Hypothalamus (tissue), 51 donors: ENCODE measurements around the gene MAD1L1.
"Not testable (repeated sequence)": the region's sequence is repeated elsewhere in the genome, so short reads cannot be mapped to it uniquely, and the experiment has no call there.

Experiments
- DNase-seq, 51 donors: peaks; one replicate each; lab custom pipeline; 2025; lab: John Stamatoyannopoulos, UW

Gene MAD1L1

DNA sequence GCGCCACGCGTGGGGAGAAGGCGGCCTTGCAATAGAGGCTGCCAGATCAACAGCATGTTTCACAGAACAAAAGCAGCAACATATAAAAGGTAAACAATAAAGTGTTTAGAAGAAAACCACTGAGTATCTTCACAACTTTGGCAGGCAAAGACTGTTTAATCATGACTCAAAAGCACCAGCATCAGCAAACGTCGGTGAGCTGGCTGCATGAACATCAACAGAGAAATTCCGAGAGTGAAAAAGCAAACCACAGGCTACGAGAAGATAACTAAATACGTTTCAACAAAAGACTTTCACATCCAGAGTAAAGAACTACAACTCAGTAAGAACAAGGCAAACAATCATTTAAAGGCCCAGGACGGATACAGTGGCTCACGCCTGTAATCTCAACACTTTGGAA lies 172.0 kb downstream of the MAD1L1 start:
- DNase-seq: no peak

- DNase-seq: no peak
Observed at GRCh38 chr7:2059964-2060700, 172.6 kb downstream of the MAD1L1 start.

- DNase-seq: not testable (repeated sequence)
Observed at GRCh38 chr7:2058246-2058645, 174.5 kb downstream of the MAD1L1 start.

DNA sequence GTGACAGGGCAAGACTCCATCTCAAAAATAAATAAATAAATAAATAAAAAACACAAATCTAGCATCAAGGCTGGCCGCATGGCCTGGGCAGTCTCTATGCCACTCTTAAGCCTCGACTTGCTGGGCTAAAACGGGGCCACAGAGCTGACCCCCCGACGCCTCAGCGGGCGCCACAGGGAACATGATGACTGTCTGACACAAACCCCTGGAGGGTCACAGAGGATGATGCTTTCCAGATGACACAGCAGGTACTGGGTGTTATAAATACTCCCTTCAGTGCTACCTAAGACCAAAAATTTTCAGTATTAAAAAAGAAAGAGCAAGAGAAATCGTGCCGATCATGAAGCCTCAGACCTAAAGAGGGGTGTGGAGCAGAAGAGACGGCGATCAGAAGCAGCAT lies 176.8 kb downstream of the MAD1L1 start:
- DNase-seq: no peak

- no peak for DNase-seq
Observed at GRCh38 chr7:2054927-2055326, 177.8 kb downstream of the MAD1L1 start.

- no peak for DNase-seq
Observed at GRCh38 chr7:2053395-2053794, 179.3 kb downstream of the MAD1L1 start.

GRCh38 chr7:2052657-2053048 lies 180.1 kb downstream of the MAD1L1 start:
- no peak for DNase-seq

- no peak for DNase-seq
Observed at GRCh38 chr7:2051707-2052656, 180.8 kb downstream of the MAD1L1 start.

DNA sequence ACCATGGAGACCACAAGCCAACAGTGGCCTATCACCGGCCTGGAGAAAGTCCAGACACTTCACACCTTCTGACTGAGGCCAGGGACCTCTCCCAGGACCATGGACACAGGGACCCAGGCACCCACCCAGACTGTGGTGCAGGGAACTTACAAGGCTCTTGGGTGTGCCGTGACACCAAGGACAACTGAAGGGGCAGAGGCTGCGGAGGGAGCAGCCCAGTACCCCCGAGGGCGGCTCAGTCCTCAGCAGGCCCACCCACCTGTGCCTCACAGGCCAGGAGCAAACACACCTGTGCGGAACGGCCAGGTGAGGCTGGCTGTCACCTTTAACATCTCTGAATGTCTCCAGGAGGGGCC lies 182.3 kb downstream of the MAD1L1 start:
- DNase-seq: no peak

GRCh38 chr7:2049782-2050510 lies 182.8 kb downstream of the MAD1L1 start:
- no peak for DNase-seq

GRCh38 chr7:2049111-2049781 lies 183.5 kb downstream of the MAD1L1 start:
- DNase-seq: no peak

GRCh38 chr7:2048531-2048930 lies 184.2 kb downstream of the MAD1L1 start:
- no peak for DNase-seq

GRCh38 chr7:2048006-2048405 lies 184.7 kb downstream of the MAD1L1 start:
- DNase-seq: no peak

DNA sequence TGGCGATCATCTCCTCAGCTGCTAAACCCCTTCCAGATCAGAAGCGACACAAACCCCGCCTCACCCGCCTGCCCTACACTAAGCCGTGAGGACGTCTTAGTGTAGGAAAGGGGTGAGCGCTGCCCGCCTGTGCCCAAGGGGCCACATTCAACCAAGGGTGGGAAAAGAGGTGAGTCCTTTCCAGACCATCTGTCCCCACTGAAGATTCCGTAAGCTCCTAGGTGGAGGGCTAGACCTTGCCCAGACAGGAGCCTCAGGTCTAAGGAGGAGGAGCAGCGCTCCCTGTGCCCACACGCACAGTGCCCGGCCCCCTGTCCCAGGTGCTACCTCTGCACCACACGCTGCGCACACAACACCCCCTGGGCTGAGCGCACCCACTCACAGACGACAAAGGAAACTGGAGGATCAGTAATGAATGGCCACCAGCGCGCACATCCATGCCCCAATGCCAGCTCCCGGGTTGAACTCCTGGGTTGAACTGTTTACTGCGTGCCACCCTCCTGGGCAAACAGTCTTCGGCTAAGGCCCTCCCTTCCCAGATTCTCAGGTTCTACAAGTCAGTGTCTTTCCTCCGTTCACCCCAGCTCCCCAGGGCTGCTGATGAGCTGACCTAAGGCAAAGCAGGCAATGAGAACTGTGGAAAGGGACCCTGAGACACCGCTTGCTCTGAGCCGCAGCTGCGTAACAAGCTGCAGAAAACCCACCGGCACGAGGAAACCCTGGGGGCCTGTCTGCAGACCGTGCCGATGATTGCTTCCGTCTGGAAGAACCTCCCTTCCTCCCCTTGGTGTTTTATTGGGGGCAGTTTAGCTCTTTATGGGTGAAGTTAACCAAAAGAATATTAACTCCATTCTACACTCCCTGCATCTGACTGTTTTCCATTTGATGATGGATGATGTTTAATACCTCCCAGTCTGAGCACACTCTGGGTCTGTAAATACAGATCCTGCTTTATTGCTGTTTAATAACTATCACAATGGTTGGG lies 185.9 kb downstream of the MAD1L1 start:
- no peak for DNase-seq

DNA sequence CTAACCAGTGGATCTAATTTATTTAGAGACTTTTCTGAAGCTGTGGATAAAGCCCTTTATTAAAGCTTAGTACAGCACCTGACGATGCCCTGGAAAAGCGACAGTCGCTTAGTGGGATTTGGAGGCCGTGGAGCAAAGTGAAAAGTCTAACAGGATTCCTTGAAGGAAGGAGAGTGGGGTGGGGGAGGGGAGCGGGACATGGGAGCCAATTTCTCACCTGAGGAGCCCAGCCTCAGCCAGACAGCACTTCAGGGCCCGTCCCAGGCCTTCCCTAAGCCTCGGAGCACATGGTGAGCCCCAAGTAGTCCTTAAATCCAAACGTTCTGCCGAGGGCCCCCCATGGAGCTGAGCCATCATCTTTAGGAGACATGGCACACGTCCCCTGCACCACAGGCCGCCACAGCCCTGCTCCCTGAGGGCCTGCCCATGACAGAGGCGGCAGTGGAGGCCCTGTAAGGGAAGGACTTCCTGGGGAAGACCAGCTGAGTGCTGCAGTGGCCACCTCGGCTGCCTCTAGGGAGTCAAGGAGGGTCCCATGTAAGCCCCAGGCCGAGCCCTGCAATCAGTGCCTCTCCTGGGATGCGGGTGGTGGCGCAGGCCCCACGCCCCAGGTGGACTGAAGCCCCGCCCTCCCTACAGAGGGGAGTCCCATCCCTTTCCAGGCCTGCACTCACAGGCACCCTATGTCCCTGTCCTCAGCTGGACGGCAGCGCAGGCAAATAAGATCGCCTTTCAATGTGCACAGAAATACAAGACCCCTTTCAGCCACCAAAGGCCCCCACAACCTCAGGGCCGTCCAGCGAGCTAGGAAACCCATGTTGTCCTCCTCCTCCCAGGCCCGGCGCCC lies 187.0 kb downstream of the MAD1L1 start:
- no peak for DNase-seq

GRCh38 chr7:2044883-2045471 lies 187.8 kb downstream of the MAD1L1 start:
- no peak for DNase-seq

DNA sequence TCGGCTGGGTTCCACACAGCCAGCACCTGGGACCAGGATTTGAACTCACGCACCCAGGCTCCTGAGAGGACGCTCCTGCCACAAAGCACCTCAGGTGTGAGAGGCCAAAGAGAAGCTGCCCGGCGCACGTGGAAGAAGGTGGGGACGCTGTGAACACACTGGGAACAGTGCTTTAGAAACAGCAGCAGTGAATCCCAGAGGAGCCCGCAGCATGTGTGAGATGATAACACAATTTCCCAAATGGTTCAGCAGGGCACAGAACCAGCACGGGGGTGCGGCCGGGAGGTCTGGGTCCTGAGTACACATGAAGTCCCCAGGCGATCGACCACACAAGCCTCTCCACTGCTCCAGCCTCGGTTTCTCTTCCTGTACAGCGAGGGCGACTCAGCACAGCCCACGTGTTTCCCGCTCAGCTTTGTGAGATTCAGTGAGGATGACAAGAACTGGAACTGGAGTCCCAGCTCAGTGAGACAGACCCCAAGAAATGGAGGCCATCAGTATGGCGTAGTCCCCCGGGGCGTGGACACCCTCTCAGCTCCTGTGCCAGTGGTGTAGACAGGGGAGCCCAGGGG lies 188.3 kb downstream of the MAD1L1 start:
- no peak for DNase-seq
